ENCODE measurements around the gene CDHR1.

The CDHR1 gene

DNA sequence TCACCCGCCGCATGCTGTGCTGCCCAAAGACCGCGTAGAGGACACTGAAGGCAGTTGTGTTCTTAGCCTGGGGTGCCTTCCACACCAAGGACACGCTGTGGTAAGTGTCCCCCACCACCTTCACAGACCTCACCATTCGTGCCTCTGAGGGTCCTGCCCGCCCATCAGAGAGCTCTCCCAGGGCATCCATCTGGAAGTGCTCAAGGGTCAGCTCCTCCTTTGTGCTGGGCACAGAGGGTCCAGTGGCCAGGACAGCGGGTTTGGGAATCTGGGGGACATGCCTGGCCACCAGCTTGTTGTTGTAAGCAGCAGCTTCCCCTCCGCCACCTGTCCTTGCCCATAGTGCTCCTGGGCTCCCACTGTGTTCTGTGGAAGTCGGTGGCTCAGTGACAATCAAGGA is 38.0 kb downstream of the CDHR1 start:
- no peak for DNase-seq (ENCODE audit: low spot score)
- in situ Hi-C loops (cut with MboI; ENCODE audit: low pct_unique_long_range_greater_than_20kb, low sequenced_read_pairs, unreplicated experiment), result no loop called here
- no peak for TF ChIP-seq CTCF (IDR thresholded peaks at IDR 0.05; ENCODE audit: extremely low read depth, insufficient read depth, missing control alignments)

DNA sequence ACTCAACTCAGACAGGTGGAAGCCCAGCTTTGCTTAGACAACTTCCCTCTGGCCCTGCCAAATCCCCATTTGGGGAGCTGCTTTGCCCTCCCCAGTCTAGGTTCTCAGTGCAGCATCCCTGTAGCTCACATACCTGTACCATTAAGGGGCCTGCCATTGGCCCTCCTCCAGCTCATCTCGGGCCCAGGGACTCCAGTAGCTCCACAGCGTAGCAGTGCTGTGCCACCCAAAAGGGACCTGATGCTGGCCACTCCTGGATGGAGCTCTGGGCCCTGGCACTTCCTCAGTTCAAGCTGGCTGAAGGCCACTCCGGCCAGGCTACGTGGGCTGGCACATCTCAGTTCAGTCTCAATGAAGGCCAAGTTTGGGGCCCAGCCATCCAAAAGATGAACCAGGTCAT is 39.6 kb downstream of the CDHR1 start:
- DNase-seq (ENCODE audit: low spot score), result no peak
- TF ChIP-seq CTCF (IDR thresholded peaks at IDR 0.05; ENCODE audit: extremely low read depth, insufficient read depth, missing control alignments), result no peak
- in situ Hi-C loops (cut with MboI; ENCODE audit: low pct_unique_long_range_greater_than_20kb, low sequenced_read_pairs, unreplicated experiment), result no loop called here

DNA sequence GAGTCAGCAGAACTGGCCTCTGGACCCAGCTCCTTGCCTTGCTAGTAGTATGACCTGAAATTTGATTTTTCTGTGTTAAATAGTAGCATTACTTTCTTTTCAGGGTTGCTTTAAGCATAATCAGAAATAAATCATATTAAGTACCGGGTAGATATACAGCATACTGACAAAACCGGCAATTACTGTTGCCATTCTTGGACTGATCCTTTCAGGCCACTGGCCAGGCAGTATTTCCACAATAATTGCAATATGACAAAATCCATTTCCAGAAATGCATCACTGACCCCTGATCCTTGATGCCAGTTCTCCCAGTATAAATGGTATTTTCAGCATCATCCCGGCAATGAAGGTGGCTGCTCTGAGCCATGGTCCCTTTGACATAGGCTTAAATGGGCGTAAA is 40.1 kb downstream of the CDHR1 start:
- TF ChIP-seq CTCF (IDR thresholded peaks at IDR 0.05; ENCODE audit: extremely low read depth, insufficient read depth, missing control alignments), result no peak
- no peak for DNase-seq (ENCODE audit: low spot score)
- in situ Hi-C loops (cut with MboI; ENCODE audit: low pct_unique_long_range_greater_than_20kb, low sequenced_read_pairs, unreplicated experiment), result no loop called here

DNA sequence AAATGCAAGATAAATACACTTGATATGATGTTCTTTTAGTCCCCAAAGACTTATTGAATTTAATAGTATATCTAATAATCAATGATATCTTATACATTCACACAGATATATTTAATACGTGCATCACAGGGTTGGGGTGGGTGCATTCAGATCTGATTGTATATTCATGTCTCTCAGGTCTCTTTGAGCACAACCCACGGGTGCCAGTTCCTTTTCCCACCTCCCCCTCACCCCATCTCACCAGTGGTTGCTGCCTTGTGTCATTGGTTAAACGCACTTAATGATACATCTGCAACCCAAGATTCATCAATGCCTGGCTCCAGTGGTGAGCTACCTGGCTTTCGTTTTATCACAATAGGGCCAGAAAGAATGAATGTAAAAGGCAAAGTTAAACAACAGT is 40.8 kb downstream of the CDHR1 start:
- in situ Hi-C loops (cut with MboI; ENCODE audit: low pct_unique_long_range_greater_than_20kb, low sequenced_read_pairs, unreplicated experiment), result no loop called here
- TF ChIP-seq CTCF (IDR thresholded peaks at IDR 0.05; ENCODE audit: extremely low read depth, insufficient read depth, missing control alignments), result no peak
- no peak for DNase-seq (ENCODE audit: low spot score)

DNA sequence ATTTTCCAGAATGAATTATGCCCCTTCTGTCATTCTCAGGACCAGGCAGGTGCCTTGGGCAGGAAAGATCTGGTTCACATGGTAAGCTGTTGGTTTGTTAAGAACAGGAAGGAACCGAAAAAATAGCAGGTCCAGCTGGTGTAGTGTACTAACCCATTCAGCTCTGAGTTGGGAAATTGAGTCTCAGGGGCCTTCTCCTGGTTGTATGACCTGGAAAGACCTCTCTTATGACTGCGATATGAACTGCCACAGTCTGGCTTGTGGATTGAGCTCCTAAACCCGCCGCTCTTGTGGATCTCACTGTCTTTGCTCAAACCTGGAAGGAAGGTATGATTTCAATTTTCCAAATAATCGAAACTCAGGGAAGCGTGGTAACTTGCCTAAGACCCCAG is 42.5 kb downstream of the CDHR1 start:
- no peak for DNase-seq (ENCODE audit: low spot score)
- in situ Hi-C loops (cut with MboI; ENCODE audit: low pct_unique_long_range_greater_than_20kb, low sequenced_read_pairs, unreplicated experiment), result no loop called here
- no peak for TF ChIP-seq CTCF (IDR thresholded peaks at IDR 0.05; ENCODE audit: extremely low read depth, insufficient read depth, missing control alignments)

DNA sequence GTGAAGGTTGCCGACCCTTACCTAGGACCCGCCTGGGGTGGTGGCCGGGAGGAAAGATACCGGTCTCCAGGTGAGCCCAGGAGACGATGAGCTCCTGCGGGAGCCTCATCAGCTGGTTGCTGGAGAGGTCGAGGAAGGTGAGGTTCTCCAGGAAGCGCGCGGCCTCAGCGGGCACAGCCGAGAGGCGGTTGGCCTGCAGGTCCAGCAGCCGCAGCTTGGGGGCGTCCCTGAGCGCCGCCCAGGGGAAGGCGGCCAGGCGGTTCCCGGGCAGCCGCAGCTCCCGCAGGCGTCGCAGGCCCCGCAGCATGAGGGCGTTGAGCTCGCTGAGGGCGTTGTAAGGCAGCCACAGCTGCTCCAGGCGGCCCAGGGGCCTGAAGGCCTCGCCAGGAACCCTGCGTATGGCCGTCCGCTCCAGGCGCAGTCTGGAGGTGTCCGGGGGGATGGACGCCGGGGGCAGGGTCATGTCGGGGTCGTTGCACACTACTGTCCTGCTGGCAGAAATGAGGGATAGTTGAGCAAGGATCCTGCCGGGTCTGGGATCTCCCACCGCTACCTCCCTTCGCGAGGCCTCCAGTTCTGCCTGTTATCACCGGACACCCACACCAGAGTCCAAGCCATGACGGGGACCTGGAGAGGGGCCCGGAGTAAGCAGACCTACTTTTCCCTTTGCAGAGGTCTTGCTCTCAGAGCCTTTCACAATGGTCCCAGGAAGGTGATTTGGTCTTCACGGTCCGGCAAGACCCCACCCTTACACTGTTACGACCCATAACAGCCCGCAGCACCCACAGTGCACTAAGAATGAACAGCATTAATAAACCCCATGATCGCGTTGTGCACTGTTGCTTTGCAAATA is 43.1 kb downstream of the CDHR1 start:
- in situ Hi-C loops (cut with MboI; ENCODE audit: low pct_unique_long_range_greater_than_20kb, low sequenced_read_pairs, unreplicated experiment), result no loop called here
- TF ChIP-seq CTCF (IDR thresholded peaks at IDR 0.05; ENCODE audit: extremely low read depth, insufficient read depth, missing control alignments), result peak; percentile 9

More for the DNA sequence above, 43.1 kb downstream of the CDHR1 start:
- DNase-seq (ENCODE audit: low spot score), result no peak
